Thyroid gland (tissue), 4 donors: Measurements from ENCODE around the gene TBC1D17. TPM values are rescaled to one million over a fixed set of nuclear protein-coding genes. Genes with fewer than 3 reads are reported as not detected.

ENCODE experiments used
- DNase-seq, 2 donors: peaks; one replicate each; pipeline ENCODE4 v3.0.0-alpha.2; 2019
- H3K27ac ChIP-seq, 3 donors: fragments of 200-600 bp; sonication (generic); 1 replicate in 2 of 3; 2 replicates in 1 of 3; pipeline ENCODE4 v1.5.1; 2016 to 2019; ENCODE audit warnings: mild to moderate bottlenecking in 1 of 3, moderate library complexity in 1 of 3
- H3K27me3 ChIP-seq: fragments of 200-600 bp; sonication (generic); one replicate; pipeline ENCODE4 v1.5.1; 2019
- H3K36me3 ChIP-seq, 2 donors: fragments of 200-600 bp; sonication (generic); one replicate each; pipeline ENCODE4 v1.5.1; 2016 to 2019
- H3K4me1 ChIP-seq, 2 donors: fragments of 200-600 bp; sonication (generic); one replicate each; pipeline ENCODE4 v1.5.1; 2017 to 2019
- H3K4me3 ChIP-seq, 3 donors: fragments of 200-600 bp; sonication (generic); replicated peaks in 1 of 3; 1 replicate in 2 of 3; 2 replicates in 1 of 3; pipeline ENCODE4 v1.5.1; 2016; ENCODE audit warnings: mild to moderate bottlenecking in 1 of 3
- H3K9me3 ChIP-seq: fragments of 200-600 bp; sonication (generic); one replicate; pipeline ENCODE4 v1.5.1; 2017
- POLR2A ChIP-seq, 2 donors: fragments of 450-650 bp; IDR thresholded peaks; one replicate each; pipeline ENCODE4 v1.6.1; 2017; ENCODE audit warnings: antibody characterized with exemption in 2 of 2, mild to moderate bottlenecking in 2 of 2, moderate library complexity in 1 of 2
- WGBS, 2 donors: methylation state at CpG; one replicate each; pipeline ENCODE4 v1.1.5; 2017; 5-methylcytosine and 5-hydroxymethylcytosine counted together
- intact Hi-C: fragments of 100-400 bp; cut with DNase I; formaldehyde crosslinking; loops from one replicate; pipeline ENCODE4 v1.15.1; 2023
- total RNA-seq, 4 donors: library from RNA; depleted of rRNA; stranded (reverse); fragments of >200 nt; gene quantifications; one replicate each; pipeline ENCODE4 v1.2.3, GENCODE V29; 2016
- TF ChIP-seq, protein P1 (sequence below), 6 experiments: fragments of 200-600 bp in 3 of 6; fragments of 450-650 bp in 3 of 6; sonication (generic) in 3 of 6; IDR thresholded peaks; one replicate each; pipeline ENCODE4 v1.5.1; 2016 to 2019; ENCODE audit warnings: antibody characterized with exemption in 6 of 6, mild to moderate bottlenecking in 2 of 6, inconsistent platforms in 1 of 6, moderate library complexity in 1 of 6

TBC1D17 gene
- total RNA-seq, 4 donors from 2014 or later: 28.5 to 41.9 (median 39.7) TPM

DNA sequence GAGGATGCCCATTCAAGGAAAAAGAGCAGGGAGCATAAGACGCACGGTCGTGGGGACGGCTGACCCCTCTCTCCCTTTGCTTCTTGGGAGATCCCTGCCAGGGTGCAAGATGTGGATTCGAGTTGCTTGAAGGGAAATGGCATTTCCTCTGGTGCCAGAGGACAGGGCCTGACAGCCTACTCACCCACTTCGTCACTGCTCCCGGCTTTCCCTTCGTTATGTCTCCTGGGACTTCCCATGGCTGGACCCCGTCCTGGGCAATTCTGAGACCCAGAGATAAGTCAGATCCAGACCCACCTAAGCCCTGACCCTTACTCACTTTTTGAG is 1.2 kb downstream of the TBC1D17 start:
- Histone ChIP-seq H3K36me3 (peaks cover 37 to 45% of the 10 kb centered on the region in 2 donors), H3K9me3 (no peaks in the 10 kb centered on the region), H3K27ac (no peak overlapping the region), H3K4me1 (peaks cover 15 to 19% of the 10 kb centered on the region in 2 donors), H3K4me3 (no peak overlapping the region), H3K27me3 (no peaks in the 10 kb centered on the region)
- intact Hi-C loops: loop anchor here (10.0 kb wide), 1 partner anchor 114 kb away; the partner anchor contains the start of genes AP2A1 and TSKS
- DNase-seq: no peak
- TF ChIP-seq, protein P1, sequence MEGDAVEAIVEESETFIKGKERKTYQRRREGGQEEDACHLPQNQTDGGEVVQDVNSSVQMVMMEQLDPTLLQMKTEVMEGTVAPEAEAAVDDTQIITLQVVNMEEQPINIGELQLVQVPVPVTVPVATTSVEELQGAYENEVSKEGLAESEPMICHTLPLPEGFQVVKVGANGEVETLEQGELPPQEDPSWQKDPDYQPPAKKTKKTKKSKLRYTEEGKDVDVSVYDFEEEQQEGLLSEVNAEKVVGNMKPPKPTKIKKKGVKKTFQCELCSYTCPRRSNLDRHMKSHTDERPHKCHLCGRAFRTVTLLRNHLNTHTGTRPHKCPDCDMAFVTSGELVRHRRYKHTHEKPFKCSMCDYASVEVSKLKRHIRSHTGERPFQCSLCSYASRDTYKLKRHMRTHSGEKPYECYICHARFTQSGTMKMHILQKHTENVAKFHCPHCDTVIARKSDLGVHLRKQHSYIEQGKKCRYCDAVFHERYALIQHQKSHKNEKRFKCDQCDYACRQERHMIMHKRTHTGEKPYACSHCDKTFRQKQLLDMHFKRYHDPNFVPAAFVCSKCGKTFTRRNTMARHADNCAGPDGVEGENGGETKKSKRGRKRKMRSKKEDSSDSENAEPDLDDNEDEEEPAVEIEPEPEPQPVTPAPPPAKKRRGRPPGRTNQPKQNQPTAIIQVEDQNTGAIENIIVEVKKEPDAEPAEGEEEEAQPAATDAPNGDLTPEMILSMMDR (IDR thresholded peaks at IDR 0.05): no peak
- no peak for TF ChIP-seq POLR2A (IDR thresholded peaks at IDR 0.05)
- WGBS, 2 donors: 88 to 90% methylated on average over 9 of the region's 9 CpGs

DNA sequence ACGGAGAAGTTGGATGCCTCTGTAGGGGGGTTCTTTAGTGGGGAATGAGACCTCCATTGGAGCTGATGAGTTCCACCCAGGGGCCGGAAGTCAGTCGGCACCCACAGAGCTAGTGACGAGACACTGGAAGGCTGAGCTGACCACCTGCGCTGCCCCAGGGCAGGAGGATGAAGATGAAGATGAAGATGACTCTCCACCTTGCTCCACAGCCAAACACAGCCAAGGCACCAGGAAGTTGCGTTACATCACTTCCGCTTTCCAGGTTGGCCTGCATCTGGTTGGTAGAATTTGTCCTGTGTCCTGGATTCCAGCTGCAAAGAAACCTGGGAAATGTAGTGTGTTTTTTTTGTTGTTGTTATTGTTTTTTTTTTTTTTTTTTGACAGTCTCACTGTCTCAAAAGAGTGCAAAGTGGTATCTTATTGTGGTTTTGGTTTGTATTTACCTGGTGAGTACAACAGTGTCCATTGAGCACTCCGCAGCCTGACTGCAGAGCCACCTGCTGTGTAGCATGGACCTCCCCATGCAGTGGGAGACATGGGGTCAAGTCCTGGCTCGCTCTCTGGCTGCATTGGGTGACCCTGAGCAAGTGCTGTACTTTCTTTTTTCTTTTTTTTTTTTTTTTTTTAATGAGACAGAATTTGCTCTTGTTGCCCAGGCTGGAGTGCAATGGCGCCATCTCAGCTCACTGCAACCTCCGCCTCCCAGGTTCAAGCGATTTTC is 1.9 kb downstream of the TBC1D17 start:
- Histone ChIP-seq H3K36me3 (peaks cover 44 to 52% of the 10 kb centered on the region in 2 donors), H3K9me3 (no peaks in the 10 kb centered on the region), H3K27ac (no peak overlapping the region), H3K4me3 (no peak overlapping the region), H3K4me1 (peaks cover 15 to 19% of the 10 kb centered on the region in 2 donors), H3K27me3 (no peaks in the 10 kb centered on the region)
- intact Hi-C loops: loop anchor here (10.0 kb wide), 1 partner anchor 115 kb away; the partner anchor contains the start of genes AP2A1 and TSKS
- no peak for TF ChIP-seq POLR2A (IDR thresholded peaks at IDR 0.05)
- TF ChIP-seq, protein P1 (IDR thresholded peaks at IDR 0.05): no peak
- no peak for DNase-seq
- 95 to 98% methylated on average over 12 of the region's 12 CpGs for WGBS, 2 donors

DNA sequence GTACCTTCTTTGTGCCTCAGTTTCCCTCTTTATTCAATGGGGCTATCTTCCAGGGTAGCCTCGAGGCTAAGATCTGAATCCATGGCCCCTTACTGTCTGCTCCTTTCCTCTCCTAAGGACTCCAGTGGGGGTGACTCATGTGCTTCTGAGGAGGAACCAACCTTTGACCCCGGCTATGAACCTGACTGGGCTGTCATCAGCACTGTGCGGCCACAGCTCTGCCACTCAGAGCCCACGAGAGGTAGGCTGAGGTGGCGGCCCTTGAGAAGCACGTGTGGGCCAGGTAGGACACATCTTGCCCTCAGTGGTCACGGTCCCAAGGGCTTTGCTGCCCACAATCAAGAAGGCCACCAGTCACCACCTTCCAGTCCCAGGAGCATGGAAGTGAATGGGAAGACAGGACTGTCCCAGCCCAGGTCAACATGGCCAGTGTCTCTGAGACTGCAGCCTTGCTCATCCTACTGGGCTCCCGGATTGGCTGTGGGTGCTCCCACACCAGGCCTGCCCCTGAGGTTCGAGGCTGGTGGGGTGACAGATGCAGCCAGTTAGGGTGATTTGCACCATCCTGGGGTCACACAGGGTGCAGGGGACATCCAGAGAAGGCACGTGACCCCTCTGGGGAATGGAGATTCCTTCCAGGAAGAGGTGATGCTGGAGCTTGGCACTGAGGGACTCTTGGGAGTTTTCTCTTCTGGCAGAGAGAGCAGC is 2.8 kb downstream of the TBC1D17 start:
- no peak for DNase-seq
- intact Hi-C loops: no loop called here
- 89 to 96% methylated on average over 9 to 10 of the region's 10 CpGs for WGBS, 2 donors
- H3K4me3 ChIP-seq: no peak overlapping the region
- peaks cover 53 to 60% of the 10 kb centered on the region in 2 donors for H3K36me3 ChIP-seq
- peaks cover 11 to 13% of the 10 kb centered on the region in 2 donors for H3K4me1 ChIP-seq
- H3K27me3 ChIP-seq: no peaks in the 10 kb centered on the region
- TF ChIP-seq, protein P1 (IDR thresholded peaks at IDR 0.05): no peak
- no peak for TF ChIP-seq POLR2A (IDR thresholded peaks at IDR 0.05)
- H3K9me3 ChIP-seq: no peaks in the 10 kb centered on the region
- H3K27ac ChIP-seq: no peak overlapping the region

DNA sequence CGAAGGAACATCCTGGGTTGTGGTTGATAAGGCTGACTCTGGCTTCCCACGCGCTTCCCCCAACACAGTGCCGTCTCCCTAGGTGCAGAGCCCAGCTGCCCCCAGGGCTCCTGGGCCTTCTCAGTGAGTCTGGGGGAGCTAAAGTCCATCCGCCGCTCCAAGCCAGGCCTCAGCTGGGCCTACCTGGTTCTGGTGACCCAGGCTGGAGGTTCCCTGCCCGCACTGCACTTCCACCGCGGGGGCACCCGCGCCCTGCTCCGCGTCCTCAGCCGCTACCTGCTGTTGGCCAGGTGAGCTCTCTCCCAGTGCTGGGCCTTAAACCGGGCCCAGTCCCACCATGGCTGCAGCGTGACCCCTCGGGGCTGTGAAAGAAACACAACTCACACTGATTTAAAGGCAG is 3.7 kb downstream of the TBC1D17 start:
- Histone ChIP-seq H3K4me1 (peaks cover 5 to 9% of the 10 kb centered on the region in 2 donors), H3K27me3 (no peaks in the 10 kb centered on the region), H3K4me3 (no peak overlapping the region), H3K36me3 (peaks cover 54 to 66% of the 10 kb centered on the region in 2 donors), H3K27ac (no peak overlapping the region), H3K9me3 (no peaks in the 10 kb centered on the region)
- intact Hi-C loops: no loop called here
- DNase-seq: no peak
- TF ChIP-seq, protein P1 (IDR thresholded peaks at IDR 0.05): no peak
- TF ChIP-seq POLR2A (IDR thresholded peaks at IDR 0.05): no peak
- WGBS, 2 donors: 98 to 99% methylated on average over 14 to 17 of the region's 17 CpGs
